Endodermal cell (in vitro differentiated cells): Measurements from ENCODE around the gene NOTCH4. TPM values are rescaled to one million over a fixed set of nuclear protein-coding genes. Genes with fewer than 3 reads are reported as not detected.
"Not testable (repeated sequence)": the region's sequence is repeated elsewhere in the genome, so short reads cannot be mapped to it uniquely, and the experiment has no call there.

Experiments
- DNase-seq: peaks from one replicate; pipeline ENCODE4 v3.0.0-alpha.2; 2017
- H3K27ac ChIP-seq: 2 replicates; pipeline ENCODE4 v1.5.1; 2013; ENCODE audit warnings: mild to moderate bottlenecking, low read depth, low read length, moderate library complexity
- H3K27me3 ChIP-seq: 2 replicates; pipeline ENCODE4 v1.6.1; 2013; ENCODE audit warnings: mild to moderate bottlenecking, low read length, moderate library complexity; ENCODE audit not compliant: insufficient read depth, control insufficient read depth, poor library complexity, severe bottlenecking
- H3K36me3 ChIP-seq: 2 replicates; pipeline ENCODE4 v1.7.0; 2013; ENCODE audit warnings: mild to moderate bottlenecking, low read length, moderate library complexity; ENCODE audit not compliant: control insufficient read depth, insufficient read depth
- H3K4me1 ChIP-seq: one replicate; pipeline ENCODE4 v1.7.0; 2013; ENCODE audit warnings: low read length; ENCODE audit not compliant: control insufficient read depth, insufficient read depth
- H3K4me3 ChIP-seq: 2 replicates; pipeline ENCODE4 v1.5.1; 2013; ENCODE audit warnings: mild to moderate bottlenecking, low read length, moderate library complexity
- H3K9ac ChIP-seq: 2 replicates; pipeline ENCODE4 v1.6.1; 2013; ENCODE audit warnings: mild to moderate bottlenecking, low read length, moderate library complexity; ENCODE audit not compliant: poor library complexity, severe bottlenecking; ENCODE audit errors: extremely low read depth
- H3K9me3 ChIP-seq: 2 replicates; pipeline ENCODE4 v1.6.1; 2013; ENCODE audit warnings: mild to moderate bottlenecking, low read length, moderate library complexity; ENCODE audit not compliant: control insufficient read depth
- H3K27ac Mint-ChIP-seq: 2 replicates; pipeline ENCODE4 v1.8.0; 2020; ENCODE audit warnings: mixed read lengths
- H3K27me3 Mint-ChIP-seq: 2 replicates; pipeline ENCODE4 v1.8.0; 2021; ENCODE audit warnings: mild to moderate bottlenecking, mixed read lengths; ENCODE audit not compliant: insufficient read depth
- H3K36me3 Mint-ChIP-seq: 2 replicates; pipeline ENCODE4 v1.8.0; 2020; ENCODE audit warnings: low read depth, mixed read lengths
- H3K4me1 Mint-ChIP-seq: 2 replicates; pipeline ENCODE4 v1.8.0; 2020; ENCODE audit warnings: mixed read lengths
- H3K4me3 Mint-ChIP-seq: 2 replicates; pipeline ENCODE4 v1.8.0; 2020; ENCODE audit warnings: mild to moderate bottlenecking, moderate library complexity, mixed read lengths
- H3K9me3 Mint-ChIP-seq: 2 replicates; pipeline ENCODE4 v1.8.0; 2020; ENCODE audit warnings: mild to moderate bottlenecking, mixed read lengths
- WGBS, 2 experiments: methylation state at CpG; one replicate each; pipeline versions ENCODE4 v1.1.5 to v1.1.7; 2013; ENCODE audit warnings: missing lambda C conversion rate in 2 of 2, mixed read lengths in 1 of 2; ENCODE audit not compliant: insufficient coverage in 1 of 2, insufficient read length in 1 of 2; 5-methylcytosine and 5-hydroxymethylcytosine counted together
- total RNA-seq, 2 donors: library from RNA; stranded (reverse); fragmentation: NEBNext Ultra II Directional in 1 of 2; extraction: Animal tissue kit (Norgen Biotek cat#: 25700) in 1 of 2; gene quantifications; 2 replicates in 1 of 2; 3 replicates in 1 of 2; pipeline ENCODE4 v1.2.1, GENCODE V29; 2021
- TF ChIP-seq, protein P1 (sequence below): fragments of 200-600 bp; sonication (generic); conservative IDR thresholded peaks from 2 replicates; pipeline ENCODE4 v1.5.0; 2021; ENCODE audit warnings: antibody characterized with exemption, mild to moderate bottlenecking

The NOTCH4 gene
- total RNA-seq, 2 donors from 2014 or later, result 2.1 to 2.5 TPM

DNA sequence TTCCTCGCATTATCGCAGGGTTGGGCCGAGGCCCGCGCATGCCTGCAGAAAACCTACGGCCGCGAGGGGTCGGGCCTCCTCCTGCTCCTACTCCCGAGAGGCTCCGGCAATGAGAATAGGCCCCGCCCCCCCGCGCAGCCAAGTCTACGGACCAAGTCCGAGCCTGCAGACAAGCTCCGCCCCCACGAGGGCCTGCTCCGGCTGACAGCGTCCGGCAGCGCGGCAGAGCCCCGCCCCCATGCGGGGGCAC lies 28.3 kb downstream of the NOTCH4 start:
- H3K36me3 ChIP-seq, result no peaks in the 10 kb centered on the region
- Mint-ChIP-seq H3K27me3 (peaks cover 6% of the 10 kb centered on the region), H3K4me1 (peaks cover 22% of the 10 kb centered on the region), H3K9me3 (no peaks in the 10 kb centered on the region), H3K36me3 (no peaks in the 10 kb centered on the region), H3K27ac (peak overlapping the region; percentile 98), H3K4me3 (peak overlapping the region; percentile 87)
- 0% methylated on average over 10 to 25 of the region's 25 CpGs for WGBS, 2 experiments
- TF ChIP-seq, protein P1, sequence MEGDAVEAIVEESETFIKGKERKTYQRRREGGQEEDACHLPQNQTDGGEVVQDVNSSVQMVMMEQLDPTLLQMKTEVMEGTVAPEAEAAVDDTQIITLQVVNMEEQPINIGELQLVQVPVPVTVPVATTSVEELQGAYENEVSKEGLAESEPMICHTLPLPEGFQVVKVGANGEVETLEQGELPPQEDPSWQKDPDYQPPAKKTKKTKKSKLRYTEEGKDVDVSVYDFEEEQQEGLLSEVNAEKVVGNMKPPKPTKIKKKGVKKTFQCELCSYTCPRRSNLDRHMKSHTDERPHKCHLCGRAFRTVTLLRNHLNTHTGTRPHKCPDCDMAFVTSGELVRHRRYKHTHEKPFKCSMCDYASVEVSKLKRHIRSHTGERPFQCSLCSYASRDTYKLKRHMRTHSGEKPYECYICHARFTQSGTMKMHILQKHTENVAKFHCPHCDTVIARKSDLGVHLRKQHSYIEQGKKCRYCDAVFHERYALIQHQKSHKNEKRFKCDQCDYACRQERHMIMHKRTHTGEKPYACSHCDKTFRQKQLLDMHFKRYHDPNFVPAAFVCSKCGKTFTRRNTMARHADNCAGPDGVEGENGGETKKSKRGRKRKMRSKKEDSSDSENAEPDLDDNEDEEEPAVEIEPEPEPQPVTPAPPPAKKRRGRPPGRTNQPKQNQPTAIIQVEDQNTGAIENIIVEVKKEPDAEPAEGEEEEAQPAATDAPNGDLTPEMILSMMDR, result peak; percentile 45
- peak overlapping the region; percentile 57 for H3K9ac ChIP-seq
- H3K9me3 ChIP-seq, result no peaks in the 10 kb centered on the region
- H3K27ac ChIP-seq, result peak overlapping the region; percentile 100
- peak; percentile 100 for DNase-seq
- no peaks in the 10 kb centered on the region for H3K27me3 ChIP-seq
- H3K4me1 ChIP-seq, result peaks cover 8% of the 10 kb centered on the region
- peak overlapping the region; percentile 93 for H3K4me3 ChIP-seq

DNA sequence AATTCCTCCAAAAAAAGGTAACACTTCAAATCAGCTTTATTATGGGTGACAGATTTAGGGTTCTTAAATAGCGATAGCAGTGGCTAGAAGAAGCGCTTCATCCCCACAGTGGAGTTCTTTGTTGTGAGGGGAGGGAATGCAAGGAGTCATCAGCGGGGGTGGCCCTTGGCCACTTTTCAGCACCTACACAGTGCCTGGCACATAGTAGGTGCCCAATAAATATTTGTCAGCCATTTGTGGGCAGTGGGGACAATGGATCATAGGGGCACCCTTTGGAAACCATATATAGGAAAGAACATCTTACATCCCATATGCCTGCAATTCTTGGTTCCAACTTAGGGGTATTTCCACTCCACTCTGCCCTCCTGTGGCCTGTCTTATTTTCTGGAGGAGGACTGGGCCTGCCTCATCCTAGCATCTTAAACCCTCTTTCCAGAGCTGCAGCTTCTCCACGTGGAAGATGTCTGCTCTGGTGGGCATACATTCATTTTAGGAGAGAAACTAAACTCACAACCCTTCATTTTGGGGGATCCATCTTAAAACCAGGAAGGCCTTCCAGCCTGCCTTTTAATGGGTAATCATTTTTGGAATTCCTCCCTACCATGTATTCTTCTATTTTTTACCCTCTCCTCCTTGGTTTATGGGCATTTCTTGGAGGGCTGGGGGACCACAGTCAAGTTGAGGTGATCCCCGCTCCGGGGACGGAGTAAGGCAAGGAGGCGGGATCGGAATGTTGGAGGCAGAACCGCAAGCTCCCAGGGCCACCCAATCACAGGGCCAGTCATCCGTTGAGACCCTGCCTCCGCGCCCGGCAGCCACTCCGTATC lies 28.8 kb downstream of the NOTCH4 start:
- no peaks in the 10 kb centered on the region for H3K9me3 Mint-ChIP-seq
- DNase-seq, result peak; percentile 71

DNA sequence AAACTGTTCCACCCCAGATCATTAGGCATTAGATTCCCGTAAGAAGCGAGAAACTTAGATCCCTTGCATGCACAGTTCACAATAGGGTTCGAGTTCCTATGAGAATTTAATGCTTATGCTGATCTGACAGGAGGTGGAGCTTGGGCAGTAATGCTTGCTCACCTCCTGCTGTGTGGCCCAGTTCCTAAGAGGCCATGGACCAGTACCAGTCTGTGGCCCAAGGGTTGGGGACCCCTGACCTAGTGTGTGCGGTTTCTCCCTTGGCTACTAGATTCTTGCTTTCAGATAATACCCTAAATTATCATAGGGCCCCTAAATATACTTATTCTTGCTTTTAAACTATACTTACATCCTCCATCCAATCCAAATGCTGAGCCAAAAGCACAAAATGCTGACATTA lies 29.5 kb downstream of the NOTCH4 start:
- H3K36me3 ChIP-seq, result no peaks in the 10 kb centered on the region
- no peak overlapping the region for H3K9ac ChIP-seq
- peaks cover 8% of the 10 kb centered on the region for H3K4me1 ChIP-seq
- 96 to 100% methylated on average over 4 of the region's 4 CpGs for WGBS, 2 experiments
- DNase-seq, result no peak
- H3K27me3 ChIP-seq, result no peaks in the 10 kb centered on the region
- Mint-ChIP-seq H3K9me3 (no peaks in the 10 kb centered on the region), H3K27me3 (peaks cover 3% of the 10 kb centered on the region), H3K4me1 (peaks cover 25% of the 10 kb centered on the region), H3K4me3 (no peak overlapping the region), H3K36me3 (no peaks in the 10 kb centered on the region), H3K27ac (no peak overlapping the region)
- TF ChIP-seq, protein P1, result no peak
- no peak overlapping the region for H3K27ac ChIP-seq
- peak overlapping the region; percentile 85 for H3K4me3 ChIP-seq
- H3K9me3 ChIP-seq, result no peaks in the 10 kb centered on the region

More for the DNA sequence above, 28.8 kb downstream of the NOTCH4 start:
- 17% methylated on average over 11 to 15 of the region's 15 CpGs for WGBS, 2 experiments
- peak overlapping the region; percentile 92 for H3K27ac ChIP-seq
- Mint-ChIP-seq H3K27me3 (peaks cover 3% of the 10 kb centered on the region), H3K4me3 (peak overlapping the region; percentile 87), H3K36me3 (no peaks in the 10 kb centered on the region), H3K27ac (peak overlapping the region; percentile 98), H3K4me1 (peaks cover 25% of the 10 kb centered on the region)
- peak overlapping the region; percentile 57 for H3K9ac ChIP-seq
- no peaks in the 10 kb centered on the region for H3K9me3 ChIP-seq
- peaks cover 8% of the 10 kb centered on the region for H3K4me1 ChIP-seq
- H3K4me3 ChIP-seq, result peak overlapping the region; percentile 85
- TF ChIP-seq, protein P1, result peak; percentile 70
- H3K36me3 ChIP-seq, result no peaks in the 10 kb centered on the region
- no peaks in the 10 kb centered on the region for H3K27me3 ChIP-seq

DNA sequence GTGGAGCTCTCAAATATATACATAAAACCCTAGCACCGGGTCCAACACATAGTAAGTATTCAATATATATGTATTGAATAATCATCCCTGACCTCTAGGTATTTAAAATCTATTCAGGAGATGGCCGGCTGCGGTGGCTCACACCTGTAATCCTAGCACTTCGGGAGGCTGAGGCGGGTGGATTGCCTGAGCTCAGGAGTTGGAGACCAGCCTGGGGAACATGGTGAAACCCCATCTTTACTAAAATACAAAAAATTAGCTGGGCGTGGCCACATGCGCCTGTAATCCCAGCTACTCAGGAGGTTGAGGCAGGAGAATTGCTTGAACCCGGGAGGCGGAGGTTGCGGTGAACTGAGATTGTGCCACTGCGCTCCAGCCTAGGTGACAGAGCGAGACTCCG lies 30.8 kb downstream of the NOTCH4 start:
- H3K9me3 Mint-ChIP-seq, H3K9ac ChIP-seq, H3K27me3 ChIP-seq, H3K4me1 ChIP-seq, H3K27ac ChIP-seq, H3K36me3 Mint-ChIP-seq, H3K36me3 ChIP-seq, DNase-seq, H3K27me3 Mint-ChIP-seq, H3K9me3 ChIP-seq, H3K4me3 ChIP-seq: not testable (repeated sequence)
- Mint-ChIP-seq H3K4me1 (peaks cover 37% of the 10 kb centered on the region), H3K27ac (peak overlapping the region; percentile 64), H3K4me3 (peak overlapping the region; percentile 32)
- WGBS, 2 experiments, result 88% methylated on average over 9 to 12 of the region's 13 CpGs
